H9 (cell line): ENCODE data around the gene IL20RA. TPM values are rescaled to one million over a fixed set of nuclear protein-coding genes. Genes with fewer than 3 reads are reported as not detected.

Source experiments
- DNase-seq: peaks from one replicate; pipeline ENCODE4 v3.0.0-alpha.2; 2017
- H2AFZ ChIP-seq: one replicate; pipeline ENCODE4 v1.6.1; 2013; ENCODE audit warnings: mild to moderate bottlenecking, low read length, control low read depth, moderate library complexity
- H2AK5ac ChIP-seq: 2 replicates; pipeline ENCODE4 v1.6.1; 2013; ENCODE audit warnings: low read length, control low read depth, mixed read lengths; ENCODE audit not compliant: insufficient read length
- H2BK120ac ChIP-seq: one replicate; pipeline ENCODE4 v1.6.1; 2013; ENCODE audit warnings: low read depth, mild to moderate bottlenecking, low read length, control low read depth, inconsistent platforms; ENCODE audit not compliant: poor library complexity, severe bottlenecking
- H2BK12ac ChIP-seq: 2 replicates; pipeline ENCODE4 v1.6.1; 2013; ENCODE audit warnings: low read length, control low read depth, mixed read lengths, low read depth; ENCODE audit not compliant: insufficient read length
- H2BK15ac ChIP-seq: 2 replicates; pipeline ENCODE4 v1.6.1; 2013; ENCODE audit warnings: low read depth, low read length, control low read depth
- H2BK20ac ChIP-seq: one replicate; pipeline ENCODE4 v1.6.1; 2013; ENCODE audit warnings: low read depth, mild to moderate bottlenecking, low read length, control low read depth, inconsistent platforms; ENCODE audit not compliant: poor library complexity, severe bottlenecking
- H2BK5ac ChIP-seq: 2 replicates; pipeline ENCODE4 v1.6.1; 2013; ENCODE audit warnings: low read length, control low read depth, mixed read lengths; ENCODE audit not compliant: insufficient read length
- H3K14ac ChIP-seq: 2 replicates; pipeline ENCODE4 v1.6.1; 2013; ENCODE audit warnings: low read length, control low read depth; ENCODE audit not compliant: insufficient read depth
- H3K18ac ChIP-seq: 2 replicates; pipeline ENCODE4 v1.6.1; 2013; ENCODE audit warnings: low read depth, mild to moderate bottlenecking, mixed read lengths, low read length, control low read depth; ENCODE audit not compliant: insufficient read length
- H3K23ac ChIP-seq: 2 replicates; pipeline ENCODE4 v1.6.1; 2013; ENCODE audit warnings: low read length, control low read depth, mixed read lengths, low read depth; ENCODE audit not compliant: insufficient read length
- H3K23me2 ChIP-seq: 2 replicates; pipeline ENCODE4 v1.6.1; 2013; ENCODE audit warnings: low read depth, mild to moderate bottlenecking, mixed read lengths, low read length, control low read depth; ENCODE audit not compliant: insufficient read length, poor library complexity, severe bottlenecking
- H3K27ac ChIP-seq: 2 replicates; pipeline ENCODE4 v1.5.1; 2013; ENCODE audit warnings: low read length, control low read depth, mixed read lengths, low read depth; ENCODE audit not compliant: insufficient read length
- H3K27me3 ChIP-seq: 2 replicates; pipeline ENCODE4 v1.6.1; 2013; ENCODE audit warnings: low read length, control low read depth, inconsistent platforms; ENCODE audit not compliant: insufficient read depth
- H3K4ac ChIP-seq: 2 replicates; pipeline ENCODE4 v1.6.1; 2013; ENCODE audit warnings: low read depth, mild to moderate bottlenecking, control low read depth, inconsistent platforms, low read length, moderate library complexity
- H3K4me1 ChIP-seq: 2 replicates; pipeline ENCODE4 v1.6.1; 2013; ENCODE audit warnings: low read length, control low read depth, inconsistent platforms; ENCODE audit not compliant: insufficient read depth
- H3K4me2 ChIP-seq: 2 replicates; pipeline ENCODE4 v1.6.1; 2013; ENCODE audit warnings: low read length, control low read depth, mixed read lengths; ENCODE audit not compliant: insufficient read length, insufficient read depth
- H3K56ac ChIP-seq: 2 replicates; pipeline ENCODE4 v1.6.1; 2013; ENCODE audit warnings: low read depth, mild to moderate bottlenecking, mixed read lengths, low read length, control low read depth; ENCODE audit not compliant: insufficient read length
- H3K79me1 ChIP-seq: 2 replicates; pipeline ENCODE4 v1.6.1; 2013; ENCODE audit warnings: low read depth, mild to moderate bottlenecking, moderate library complexity, low read length, control low read depth, inconsistent platforms; ENCODE audit not compliant: insufficient read depth, poor library complexity, severe bottlenecking
- H3K79me2 ChIP-seq: 2 replicates; pipeline ENCODE4 v1.6.1; 2013; ENCODE audit warnings: low read length, control low read depth, inconsistent platforms; ENCODE audit not compliant: insufficient read depth
- H3K9ac ChIP-seq: 2 replicates; pipeline ENCODE4 v1.6.1; 2013; ENCODE audit warnings: low read length, control low read depth, mixed read lengths; ENCODE audit not compliant: insufficient read length; ENCODE audit errors: extremely low read depth
- H3K9me3 ChIP-seq: one replicate; pipeline ENCODE4 v1.6.1; 2013; ENCODE audit warnings: low read depth, low read length, inconsistent platforms; ENCODE audit not compliant: control insufficient read depth
- H3T11ph ChIP-seq: one replicate; pipeline ENCODE4 v1.6.1; 2013; ENCODE audit warnings: mild to moderate bottlenecking, low read length, control low read depth, inconsistent platforms
- H4K20me1 ChIP-seq: one replicate; pipeline ENCODE4 v1.6.1; 2013; ENCODE audit not compliant: control insufficient read depth, insufficient read length, insufficient read depth
- H4K5ac ChIP-seq: 2 replicates; pipeline ENCODE4 v1.6.1; 2013; ENCODE audit warnings: low read depth, mild to moderate bottlenecking, mixed read lengths, low read length, control low read depth; ENCODE audit not compliant: insufficient read length
- H4K8ac ChIP-seq: replicated peaks from 2 replicates; pipeline ENCODE4 v1.6.1; 2013; ENCODE audit warnings: low read length, control low read depth, mixed read lengths, low read depth; ENCODE audit not compliant: insufficient read length
- H4K91ac ChIP-seq: 2 replicates; pipeline ENCODE4 v1.6.1; 2013; ENCODE audit warnings: low read depth, mild to moderate bottlenecking, moderate library complexity, mixed read lengths, low read length, control low read depth; ENCODE audit not compliant: insufficient read length
- H3K27ac Mint-ChIP-seq, 3 experiments: 2 replicates in 2 of 3; 3 replicates in 1 of 3; pipeline ENCODE4 v1.8.0; 2020 to 2021; ENCODE audit warnings: mixed read lengths in 3 of 3, mild to moderate bottlenecking in 1 of 3, moderate library complexity in 1 of 3
- H3K27me3 Mint-ChIP-seq: 2 replicates; pipeline ENCODE4 v1.8.0; 2021; ENCODE audit warnings: low read depth, mild to moderate bottlenecking, moderate library complexity, mixed read lengths
- H3K36me3 Mint-ChIP-seq, 3 experiments: 2 replicates in 2 of 3; 3 replicates in 1 of 3; pipeline ENCODE4 v1.8.0; 2020 to 2021; ENCODE audit warnings: low read depth in 3 of 3, mixed read lengths in 3 of 3; ENCODE audit not compliant: insufficient read depth in 1 of 3
- H3K4me1 Mint-ChIP-seq, 2 experiments: 2 replicates each; pipeline ENCODE4 v1.8.0; 2020; ENCODE audit warnings: mixed read lengths in 2 of 2
- H3K4me3 Mint-ChIP-seq, 2 experiments: 2 replicates in 1 of 2; 3 replicates in 1 of 2; pipeline ENCODE4 v1.8.0; 2020 to 2021; ENCODE audit warnings: mild to moderate bottlenecking in 2 of 2, mixed read lengths in 2 of 2, moderate library complexity in 1 of 2
- H3K9me3 Mint-ChIP-seq, 2 experiments: 2 replicates in 1 of 2; 3 replicates in 1 of 2; pipeline ENCODE4 v1.8.0; 2020; ENCODE audit warnings: mild to moderate bottlenecking in 2 of 2, mixed read lengths in 2 of 2, moderate library complexity in 1 of 2
- WGBS: extraction: QIAGEN DNeasy Blood & Tissue Kit; methylation state at CpG from one replicate; pipeline ENCODE4 v1.1.7; 2013; ENCODE audit warnings: missing lambda C conversion rate, low lambda C conversion rate, mixed read lengths; ENCODE audit not compliant: insufficient read length; ENCODE audit errors: extremely low coverage; 5-methylcytosine and 5-hydroxymethylcytosine counted together
- long read RNA-seq: library from polyadenylated mRNA; unstranded; transcript quantifications from one replicate; pipeline ENCODE4 v2.0.0, GENCODE V29; 2020
- total RNA-seq: library from RNA; stranded (reverse); gene quantifications from 2 replicates; pipeline ENCODE4 v1.2.1, GENCODE V29; 2021
- TF ChIP-seq, protein P1 (sequence below): fragments of 200-600 bp; sonication (generic); conservative IDR thresholded peaks from 3 replicates; pipeline ENCODE4 v1.8.0; 2021; ENCODE audit warnings: antibody characterized with exemption, mild to moderate bottlenecking

The IL20RA gene, protein sequence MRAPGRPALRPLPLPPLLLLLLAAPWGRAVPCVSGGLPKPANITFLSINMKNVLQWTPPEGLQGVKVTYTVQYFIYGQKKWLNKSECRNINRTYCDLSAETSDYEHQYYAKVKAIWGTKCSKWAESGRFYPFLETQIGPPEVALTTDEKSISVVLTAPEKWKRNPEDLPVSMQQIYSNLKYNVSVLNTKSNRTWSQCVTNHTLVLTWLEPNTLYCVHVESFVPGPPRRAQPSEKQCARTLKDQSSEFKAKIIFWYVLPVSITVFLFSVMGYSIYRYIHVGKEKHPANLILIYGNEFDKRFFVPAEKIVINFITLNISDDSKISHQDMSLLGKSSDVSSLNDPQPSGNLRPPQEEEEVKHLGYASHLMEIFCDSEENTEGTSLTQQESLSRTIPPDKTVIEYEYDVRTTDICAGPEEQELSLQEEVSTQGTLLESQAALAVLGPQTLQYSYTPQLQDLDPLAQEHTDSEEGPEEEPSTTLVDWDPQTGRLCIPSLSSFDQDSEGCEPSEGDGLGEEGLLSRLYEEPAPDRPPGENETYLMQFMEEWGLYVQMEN
- total RNA-seq, result 0.55 and 0.74 TPM in 2 replicates
- long read RNA-seq, partial matches to known transcripts, result 1 of 11 reads
- long read RNA-seq, other reads (novel, unspliced or antisense), result 2 of 11 reads

DNA sequence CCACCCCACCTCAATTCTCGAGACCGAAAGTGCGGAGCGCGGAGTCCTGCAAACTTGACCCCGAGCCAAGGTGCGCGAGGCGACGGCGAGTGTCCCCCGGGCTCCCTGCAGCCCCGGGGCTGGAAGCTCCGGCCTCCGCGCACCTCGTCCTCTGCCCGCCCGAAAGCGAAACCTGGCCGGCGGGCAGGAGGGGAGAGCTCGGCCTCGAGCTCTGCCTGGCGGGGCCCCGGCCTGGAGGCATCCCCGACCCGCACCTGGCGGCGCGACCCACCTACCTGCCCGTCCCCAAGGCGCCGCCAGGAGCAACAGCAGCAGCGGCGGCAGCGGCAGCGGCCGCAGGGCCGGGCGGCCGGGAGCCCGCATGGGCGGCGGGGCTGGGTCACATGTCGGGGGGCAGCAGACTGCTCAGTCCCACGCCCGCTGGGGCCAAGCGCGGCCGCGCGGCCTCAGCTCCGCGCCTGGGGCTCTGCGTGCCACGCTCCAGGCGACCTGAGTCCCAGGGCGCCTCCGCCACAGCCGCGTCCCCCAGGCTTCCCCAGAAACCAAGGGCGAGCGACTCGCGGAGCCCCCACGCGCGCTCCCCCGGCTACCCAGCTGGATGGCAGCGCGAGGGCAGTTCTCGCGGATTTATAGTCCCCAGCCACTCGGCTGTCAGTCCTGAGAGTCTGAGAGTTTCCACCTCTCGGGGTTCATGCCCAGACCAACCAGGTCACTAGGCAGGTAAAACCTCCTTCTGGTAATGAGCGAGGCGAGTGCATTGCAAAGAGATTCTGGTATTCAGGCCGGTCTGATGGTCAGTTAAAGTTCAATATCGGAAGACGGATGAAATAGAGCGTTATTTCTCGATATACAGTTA, at the start of gene IL20RA:
IL20RA (minus strand) TSS at position 600 of the 856 bp plus-strand sequence; CDS start at position 363, 237 bp downstream.
- no peak within 1 kb of the TSS for H3K4ac ChIP-seq
- H3K4me2 ChIP-seq, result peak within 1 kb of the TSS; percentile 41
- WGBS, result no CpG with 5 or more reads among the region's 83 CpGs
- H2BK120ac ChIP-seq, result no peak within 1 kb of the TSS
- Mint-ChIP-seq H3K36me3 (peaks cover 0 to 2% (median 0%) of the 10 kb centered on the region in 3 experiments; a peak in 1 of 7 replicates), H3K27me3 (peaks cover 70% of the 10 kb centered on the region), H3K9me3 (peaks cover 0 to 2% of the 10 kb centered on the region in 2 experiments; a peak in 1 of 5 replicates), H3K4me3 (peak within 1 kb of the TSS; percentile 65 to 85), H3K4me1 (peaks cover 5 to 6% of the 10 kb centered on the region in 2 experiments), H3K27ac (no peak within 1 kb of the TSS)
- H3K4me1 ChIP-seq, result no peaks in the 10 kb centered on the region
- H2BK12ac ChIP-seq, result no peak within 1 kb of the TSS
- H2AK5ac ChIP-seq, result no peak within 1 kb of the TSS
- H3K56ac ChIP-seq, result no peak within 1 kb of the TSS
- no peak within 1 kb of the TSS for H2AFZ ChIP-seq
- no peak within 1 kb of the TSS for H4K5ac ChIP-seq
- H3K27ac ChIP-seq, result no peak within 1 kb of the TSS
- H3K23me2 ChIP-seq, result no peaks in the 10 kb centered on the region
- no peak within 1 kb of the TSS for H3T11ph ChIP-seq
- 0 out of 2 replicates have a peak within 1 kb of the TSS, but pooled peaks have one; percentile 27 for H3K14ac ChIP-seq
- no peaks in the 10 kb centered on the region for H4K20me1 ChIP-seq
- H2BK15ac ChIP-seq, result no peak within 1 kb of the TSS
- H3K9me3 ChIP-seq, result no peaks in the 10 kb centered on the region
- H2BK20ac ChIP-seq, result no peak within 1 kb of the TSS
- no peak within 1 kb of the TSS for H4K91ac ChIP-seq
- peaks cover 4% of the 10 kb centered on the region; the same call in 1 of the 2 replicates for H3K27me3 ChIP-seq
- no peaks in the 10 kb centered on the region for H3K79me1 ChIP-seq
- no peak within 1 kb of the TSS for H2BK5ac ChIP-seq
- peak within 1 kb of the TSS; percentile 3 for H3K9ac ChIP-seq
- DNase-seq, result peak; percentile 48
- H3K18ac ChIP-seq, result no peak within 1 kb of the TSS
- H4K8ac ChIP-seq, result no peak within 1 kb of the TSS
- no peaks in the 10 kb centered on the region for H3K79me2 ChIP-seq
- H3K23ac ChIP-seq, result no peak within 1 kb of the TSS
- TF ChIP-seq, protein P1, sequence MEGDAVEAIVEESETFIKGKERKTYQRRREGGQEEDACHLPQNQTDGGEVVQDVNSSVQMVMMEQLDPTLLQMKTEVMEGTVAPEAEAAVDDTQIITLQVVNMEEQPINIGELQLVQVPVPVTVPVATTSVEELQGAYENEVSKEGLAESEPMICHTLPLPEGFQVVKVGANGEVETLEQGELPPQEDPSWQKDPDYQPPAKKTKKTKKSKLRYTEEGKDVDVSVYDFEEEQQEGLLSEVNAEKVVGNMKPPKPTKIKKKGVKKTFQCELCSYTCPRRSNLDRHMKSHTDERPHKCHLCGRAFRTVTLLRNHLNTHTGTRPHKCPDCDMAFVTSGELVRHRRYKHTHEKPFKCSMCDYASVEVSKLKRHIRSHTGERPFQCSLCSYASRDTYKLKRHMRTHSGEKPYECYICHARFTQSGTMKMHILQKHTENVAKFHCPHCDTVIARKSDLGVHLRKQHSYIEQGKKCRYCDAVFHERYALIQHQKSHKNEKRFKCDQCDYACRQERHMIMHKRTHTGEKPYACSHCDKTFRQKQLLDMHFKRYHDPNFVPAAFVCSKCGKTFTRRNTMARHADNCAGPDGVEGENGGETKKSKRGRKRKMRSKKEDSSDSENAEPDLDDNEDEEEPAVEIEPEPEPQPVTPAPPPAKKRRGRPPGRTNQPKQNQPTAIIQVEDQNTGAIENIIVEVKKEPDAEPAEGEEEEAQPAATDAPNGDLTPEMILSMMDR, result peak; percentile 42
